Measurements from ENCODE around the gene PUS1. TPM values are rescaled to one million over a fixed set of nuclear protein-coding genes. Genes with fewer than 3 reads are reported as not detected.

The PUS1 gene
- total and polyA plus RNA-seq, 2 of the 8 experiments (the other 6 are each of a cell fraction or from before 2014, with no cell fraction given) = 48.1 to 81.2 TPM

DNA sequence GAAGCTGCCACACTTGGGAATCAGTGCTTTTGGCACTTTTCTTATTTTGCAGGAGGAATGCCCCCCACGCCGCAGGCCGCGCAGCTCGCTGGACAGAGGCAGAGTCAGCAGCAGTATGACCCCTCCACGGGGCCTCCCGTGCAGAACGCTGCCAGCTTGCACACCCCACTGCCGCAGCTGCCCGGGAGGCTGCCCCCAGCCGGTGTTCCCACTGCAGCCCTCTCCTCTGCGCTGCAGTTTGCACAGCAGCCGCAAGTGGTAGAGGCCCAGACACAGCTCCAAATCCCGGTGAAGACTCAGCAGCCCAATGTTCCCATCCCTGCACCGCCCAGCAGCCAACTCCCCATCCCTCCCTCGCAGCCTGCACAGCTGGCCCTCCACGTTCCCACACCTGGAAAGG lies 53.0 kb downstream of the PUS1 start (continued):
- TF ChIP-seq, protein P1, sequence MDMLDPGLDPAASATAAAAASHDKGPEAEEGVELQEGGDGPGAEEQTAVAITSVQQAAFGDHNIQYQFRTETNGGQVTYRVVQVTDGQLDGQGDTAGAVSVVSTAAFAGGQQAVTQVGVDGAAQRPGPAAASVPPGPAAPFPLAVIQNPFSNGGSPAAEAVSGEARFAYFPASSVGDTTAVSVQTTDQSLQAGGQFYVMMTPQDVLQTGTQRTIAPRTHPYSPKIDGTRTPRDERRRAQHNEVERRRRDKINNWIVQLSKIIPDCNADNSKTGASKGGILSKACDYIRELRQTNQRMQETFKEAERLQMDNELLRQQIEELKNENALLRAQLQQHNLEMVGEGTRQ (IDR thresholded peaks at IDR 0.05; ENCODE audit: low read length) = no peak
- TF ChIP-seq SIX5 (IDR thresholded peaks at IDR 0.05; ENCODE audit: low read depth, low read length) (no peak), SAP30 (IDR thresholded peaks at IDR 0.05; ENCODE audit: insufficient read depth, insufficient replicate concordance, low read length) (no peak), SIN3A (conservative IDR thresholded peaks at IDR 0.05 in 1 of 2, IDR thresholded peaks at IDR 0.05 in 1 of 2; ENCODE audit: low read depth in 1 of 2, low read length in 2 of 2) (no peak)
- TF ChIP-seq, protein P2, sequence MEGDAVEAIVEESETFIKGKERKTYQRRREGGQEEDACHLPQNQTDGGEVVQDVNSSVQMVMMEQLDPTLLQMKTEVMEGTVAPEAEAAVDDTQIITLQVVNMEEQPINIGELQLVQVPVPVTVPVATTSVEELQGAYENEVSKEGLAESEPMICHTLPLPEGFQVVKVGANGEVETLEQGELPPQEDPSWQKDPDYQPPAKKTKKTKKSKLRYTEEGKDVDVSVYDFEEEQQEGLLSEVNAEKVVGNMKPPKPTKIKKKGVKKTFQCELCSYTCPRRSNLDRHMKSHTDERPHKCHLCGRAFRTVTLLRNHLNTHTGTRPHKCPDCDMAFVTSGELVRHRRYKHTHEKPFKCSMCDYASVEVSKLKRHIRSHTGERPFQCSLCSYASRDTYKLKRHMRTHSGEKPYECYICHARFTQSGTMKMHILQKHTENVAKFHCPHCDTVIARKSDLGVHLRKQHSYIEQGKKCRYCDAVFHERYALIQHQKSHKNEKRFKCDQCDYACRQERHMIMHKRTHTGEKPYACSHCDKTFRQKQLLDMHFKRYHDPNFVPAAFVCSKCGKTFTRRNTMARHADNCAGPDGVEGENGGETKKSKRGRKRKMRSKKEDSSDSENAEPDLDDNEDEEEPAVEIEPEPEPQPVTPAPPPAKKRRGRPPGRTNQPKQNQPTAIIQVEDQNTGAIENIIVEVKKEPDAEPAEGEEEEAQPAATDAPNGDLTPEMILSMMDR (IDR thresholded peaks at IDR 0.05; ENCODE audit: control extremely low read depth in 1 of 3, insufficient read depth in 1 of 3, low read depth in 1 of 3, low read length in 3 of 3) = no peak
